Spinal cord (tissue), 10 donors: ENCODE measurements around the gene ZNF385B. TPM values are rescaled to one million over a fixed set of nuclear protein-coding genes. Genes with fewer than 3 reads are reported as not detected.

Source experiments
- DNase-seq, 6 donors: peaks; one replicate each; pipeline versions ENCODE4 v3.0.0 to v3.0.0-alpha.2; 2013 to 2015; ENCODE audit warnings: low spot score in 6 of 6, low read depth in 4 of 6
- H3K27ac ChIP-seq: one replicate; pipeline ENCODE4 v1.5.1; 2013; ENCODE audit warnings: low read depth, low read length, control low read depth
- H3K27me3 ChIP-seq: one replicate; pipeline ENCODE4 v1.6.1; 2013; ENCODE audit warnings: low read length; ENCODE audit not compliant: control insufficient read depth, insufficient read depth
- H3K36me3 ChIP-seq: one replicate; pipeline ENCODE4 v1.6.1; 2013; ENCODE audit warnings: low read length; ENCODE audit not compliant: control insufficient read depth, insufficient read depth
- H3K4me1 ChIP-seq: one replicate; pipeline ENCODE4 v1.6.1; 2013; ENCODE audit warnings: low read length; ENCODE audit not compliant: control insufficient read depth, insufficient read depth
- H3K4me3 ChIP-seq: one replicate; pipeline ENCODE4 v1.5.1; 2013; ENCODE audit warnings: low read depth, low read length, control low read depth
- H3K9me3 ChIP-seq: one replicate; pipeline ENCODE4 v1.6.1; 2013; ENCODE audit warnings: low read length; ENCODE audit not compliant: control insufficient read depth, insufficient read depth
- WGBS: methylation state at CpG from one replicate; pipeline ENCODE4 v1.1.5; 2013; ENCODE audit warnings: missing lambda C conversion rate; ENCODE audit not compliant: insufficient coverage; 5-methylcytosine and 5-hydroxymethylcytosine counted together
- polyA plus RNA-seq, 2 donors: library from polyadenylated mRNA; unstranded; fragments of 120-200 nt; gene quantifications; one replicate each; pipeline ENCODE4 v1.2.1, GENCODE V29; 2013; ENCODE audit not compliant: insufficient read length in 2 of 2
- total RNA-seq, 2 donors: library from RNA; depleted of rRNA in 1 of 2; stranded (reverse); fragments of 120-200 nt in 1 of 2; fragments of >200 nt in 1 of 2; gene quantifications; one replicate each; pipeline versions ENCODE4 v1.2.3 to v1.2.4, GENCODE V29; 2013 to 2014
- donor health status: healthy.

The ZNF385B gene
- total and polyA plus RNA-seq, 4 donors, result 4.4 to 8.6 (median 5.4) TPM

- DNase-seq, result no peak
- WGBS, result no CpG with 5 or more reads among the region's 2 CpGs
- H3K27ac ChIP-seq, result no peak overlapping the region
- no peaks in the 10 kb centered on the region for H3K36me3 ChIP-seq
- no peaks in the 10 kb centered on the region for H3K4me1 ChIP-seq
- no peak overlapping the region for H3K4me3 ChIP-seq
- no peaks in the 10 kb centered on the region for H3K9me3 ChIP-seq
- no peaks in the 10 kb centered on the region for H3K27me3 ChIP-seq
Observed at GRCh38 chr2:179558010-179558934, 303.1 kb downstream of the ZNF385B start.

- H3K27ac ChIP-seq, result no peak overlapping the region
- WGBS, result 88% methylated on average over 4 of the region's 6 CpGs
- no peaks in the 10 kb centered on the region for H3K9me3 ChIP-seq
- no peaks in the 10 kb centered on the region for H3K27me3 ChIP-seq
- no peaks in the 10 kb centered on the region for H3K36me3 ChIP-seq
- H3K4me1 ChIP-seq, result no peaks in the 10 kb centered on the region
- H3K4me3 ChIP-seq, result no peak overlapping the region
- no peak for DNase-seq
Observed at GRCh38 chr2:179556425-179556824, 305.0 kb downstream of the ZNF385B start.

- Histone ChIP-seq H3K36me3 (no peaks in the 10 kb centered on the region), H3K27me3 (no peaks in the 10 kb centered on the region), H3K4me1 (no peaks in the 10 kb centered on the region), H3K9me3 (no peaks in the 10 kb centered on the region), H3K4me3 (no peak overlapping the region), H3K27ac (no peak overlapping the region)
- DNase-seq, result peak in 2 of 6 donors; percentile 41 to 51
- 60% methylated on average over 2 of the region's 6 CpGs for WGBS
Observed at GRCh38 chr2:179555691-179556283, 305.6 kb downstream of the ZNF385B start.

- WGBS, result no CpG with 5 or more reads among the region's 4 CpGs
- Histone ChIP-seq H3K9me3 (no peaks in the 10 kb centered on the region), H3K4me1 (no peaks in the 10 kb centered on the region), H3K27me3 (no peaks in the 10 kb centered on the region), H3K36me3 (no peaks in the 10 kb centered on the region), H3K4me3 (no peak overlapping the region), H3K27ac (no peak overlapping the region)
- no peak for DNase-seq
Observed at GRCh38 chr2:179554639-179555386, 306.6 kb downstream of the ZNF385B start.

GRCh38 chr2:179553382-179553781, 308.0 kb downstream of the ZNF385B start:
- no peaks in the 10 kb centered on the region for H3K4me1 ChIP-seq
- no peaks in the 10 kb centered on the region for H3K9me3 ChIP-seq
- H3K4me3 ChIP-seq, result no peak overlapping the region
- WGBS, result no CpG with 5 or more reads among the region's 3 CpGs
- no peaks in the 10 kb centered on the region for H3K36me3 ChIP-seq
- no peaks in the 10 kb centered on the region for H3K27me3 ChIP-seq
- H3K27ac ChIP-seq, result no peak overlapping the region
- DNase-seq, result no peak

GRCh38 chr2:179551539-179552045, 309.8 kb downstream of the ZNF385B start:
- Histone ChIP-seq H3K4me1 (no peaks in the 10 kb centered on the region), H3K36me3 (no peaks in the 10 kb centered on the region), H3K9me3 (no peaks in the 10 kb centered on the region), H3K27me3 (no peaks in the 10 kb centered on the region), H3K27ac (no peak overlapping the region), H3K4me3 (no peak overlapping the region)
- DNase-seq, result no peak
- WGBS, result 83% methylated on average over 1 of the region's 1 CpG

- Histone ChIP-seq H3K27ac (no peak overlapping the region), H3K4me3 (no peak overlapping the region), H3K27me3 (no peaks in the 10 kb centered on the region), H3K9me3 (no peaks in the 10 kb centered on the region), H3K36me3 (no peaks in the 10 kb centered on the region), H3K4me1 (no peaks in the 10 kb centered on the region)
- DNase-seq, result no peak
- WGBS, result no CpG with 5 or more reads among the region's 4 CpGs
Observed at GRCh38 chr2:179550849-179551248, 310.6 kb downstream of the ZNF385B start.

GRCh38 chr2:179550214-179550613, 311.2 kb downstream of the ZNF385B start:
- WGBS, result 43% methylated on average over 1 of the region's 1 CpG
- Histone ChIP-seq H3K36me3 (no peaks in the 10 kb centered on the region), H3K27me3 (no peaks in the 10 kb centered on the region), H3K27ac (no peak overlapping the region), H3K9me3 (no peaks in the 10 kb centered on the region), H3K4me3 (no peak overlapping the region), H3K4me1 (no peaks in the 10 kb centered on the region)
- DNase-seq, result peak in 4 of 6 donors; percentile 33 to 95 (median 49)

GRCh38 chr2:179546656-179547055, 314.8 kb downstream of the ZNF385B start:
- no CpG with 5 or more reads among the region's 2 CpGs for WGBS
- no peaks in the 10 kb centered on the region for H3K27me3 ChIP-seq
- H3K36me3 ChIP-seq, result no peaks in the 10 kb centered on the region
- H3K9me3 ChIP-seq, result no peaks in the 10 kb centered on the region
- H3K27ac ChIP-seq, result no peak overlapping the region
- H3K4me1 ChIP-seq, result no peaks in the 10 kb centered on the region
- H3K4me3 ChIP-seq, result no peak overlapping the region
- DNase-seq, result peak in 1 of 6 donors; percentile 54
